ENCODE measurements around the gene SDHB. TPM values are rescaled to one million over a fixed set of nuclear protein-coding genes. Genes with fewer than 3 reads are reported as not detected.

Gene SDHB
- total RNA-seq, 2 experiments from 2014 or later: 105 to 106 TPM

DNA sequence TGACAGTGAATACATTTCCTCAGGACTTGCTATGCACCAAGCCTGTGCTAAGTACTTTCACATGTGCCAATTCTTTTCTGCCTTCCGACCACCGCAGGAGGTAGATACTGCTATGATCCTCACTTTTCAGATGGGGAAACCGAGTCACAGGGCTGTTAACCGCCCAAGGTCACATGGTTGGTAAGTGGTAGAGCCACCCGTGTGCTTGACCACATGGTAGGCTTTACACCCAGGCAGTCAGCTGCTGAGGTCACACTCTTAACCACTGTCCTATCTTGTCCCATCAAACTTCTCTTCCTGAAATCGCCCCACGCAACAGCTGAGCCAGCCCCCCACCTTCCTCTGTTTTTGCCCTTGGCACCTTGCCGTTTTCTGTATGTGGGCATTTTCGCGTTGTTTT, 31.0 kb upstream of the SDHB start:
- POLR2A ChIA-PET: no interaction called here
- BruUV-seq (replicated peaks): no TSS peak
- intact Hi-C loops (cut with micrococcal nuclease; ENCODE audit: unreplicated experiment): no loop called here
- no peaks in the 10 kb centered on the region for H4K20me1 ChIP-seq (ENCODE audit: insufficient read depth, low read length)
- CTCF ChIA-PET (ENCODE audit: unreplicated experiment): interaction anchor here (1.7 kb wide), 1 partner anchor 9 kb away, joined by 4 read pairs; no protein-coding TSS in a partner anchor
- no peaks in the 10 kb centered on the region for H3K4me1 ChIP-seq (ENCODE audit: insufficient read depth, low read length, poor library complexity, severe bottlenecking)
- H3K9me3 ChIP-seq (ENCODE audit: low read length): no peaks in the 10 kb centered on the region
- DNase-seq (ENCODE audit: low spot score): no peak
- no peak for TF ChIP-seq EZH2phosphoT487 (IDR thresholded peaks at IDR 0.05; ENCODE audit: borderline replicate concordance, low read depth, low read length)
- TF ChIP-seq, protein P1, sequence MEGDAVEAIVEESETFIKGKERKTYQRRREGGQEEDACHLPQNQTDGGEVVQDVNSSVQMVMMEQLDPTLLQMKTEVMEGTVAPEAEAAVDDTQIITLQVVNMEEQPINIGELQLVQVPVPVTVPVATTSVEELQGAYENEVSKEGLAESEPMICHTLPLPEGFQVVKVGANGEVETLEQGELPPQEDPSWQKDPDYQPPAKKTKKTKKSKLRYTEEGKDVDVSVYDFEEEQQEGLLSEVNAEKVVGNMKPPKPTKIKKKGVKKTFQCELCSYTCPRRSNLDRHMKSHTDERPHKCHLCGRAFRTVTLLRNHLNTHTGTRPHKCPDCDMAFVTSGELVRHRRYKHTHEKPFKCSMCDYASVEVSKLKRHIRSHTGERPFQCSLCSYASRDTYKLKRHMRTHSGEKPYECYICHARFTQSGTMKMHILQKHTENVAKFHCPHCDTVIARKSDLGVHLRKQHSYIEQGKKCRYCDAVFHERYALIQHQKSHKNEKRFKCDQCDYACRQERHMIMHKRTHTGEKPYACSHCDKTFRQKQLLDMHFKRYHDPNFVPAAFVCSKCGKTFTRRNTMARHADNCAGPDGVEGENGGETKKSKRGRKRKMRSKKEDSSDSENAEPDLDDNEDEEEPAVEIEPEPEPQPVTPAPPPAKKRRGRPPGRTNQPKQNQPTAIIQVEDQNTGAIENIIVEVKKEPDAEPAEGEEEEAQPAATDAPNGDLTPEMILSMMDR (conservative IDR thresholded peaks at IDR 0.05; ENCODE audit: low read length): no peak
- no peak overlapping the region for H3K4me2 ChIP-seq (ENCODE audit: low read length)
- H3K4me3 ChIP-seq (ENCODE audit: low read depth, low read length, poor library complexity, severe bottlenecking): no peak overlapping the region
- H3K36me3 ChIP-seq (ENCODE audit: insufficient read depth, low read length): no peaks in the 10 kb centered on the region
- H3K27ac ChIP-seq (ENCODE audit: low read depth, low read length, poor library complexity, severe bottlenecking): no peak overlapping the region
- no peaks in the 10 kb centered on the region for H3K9me2 ChIP-seq (ENCODE audit: insufficient read depth, low read length)
- no peaks in the 10 kb centered on the region for H3K79me2 ChIP-seq (ENCODE audit: insufficient read depth, low read depth, low read length)
- no peak overlapping the region for H2AFZ ChIP-seq (ENCODE audit: low read length)

DNA sequence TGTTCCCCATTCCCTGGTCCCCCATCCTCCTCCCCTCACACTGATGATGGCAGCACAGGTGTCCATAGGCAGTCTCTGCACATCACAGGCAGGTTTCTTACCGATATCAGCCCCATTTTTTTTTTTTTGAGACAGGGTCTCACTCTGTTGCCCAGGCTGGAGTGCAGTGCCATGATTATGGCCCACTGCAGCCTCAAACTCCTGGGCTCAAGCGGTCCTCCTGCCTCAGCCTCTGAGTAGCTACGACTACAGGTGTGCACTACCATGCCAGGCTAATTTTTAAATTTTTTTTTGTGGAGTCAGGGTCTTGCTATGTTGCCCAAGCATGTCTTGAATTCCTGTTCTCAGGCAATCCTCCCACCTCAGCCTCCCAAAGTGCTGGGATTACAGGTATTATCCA, 28.9 kb upstream of the SDHB start:
- ChIA-PET CTCF (ENCODE audit: unreplicated experiment) (no interaction called here), POLR2A (interaction anchor here (0.6 kb wide), 1 partner anchor 14 kb away, joined by 3 read pairs; no protein-coding TSS in a partner anchor)
- H3K4me3 ChIP-seq (ENCODE audit: low read depth, low read length, poor library complexity, severe bottlenecking): no peak overlapping the region
- H3K79me2 ChIP-seq (ENCODE audit: insufficient read depth, low read depth, low read length): no peaks in the 10 kb centered on the region
- no peak overlapping the region for H3K27ac ChIP-seq (ENCODE audit: low read depth, low read length, poor library complexity, severe bottlenecking)
- H3K4me1 ChIP-seq (ENCODE audit: insufficient read depth, low read length, poor library complexity, severe bottlenecking): no peaks in the 10 kb centered on the region
- H3K36me3 ChIP-seq (ENCODE audit: insufficient read depth, low read length): no peaks in the 10 kb centered on the region
- no TSS peak for BruUV-seq (replicated peaks)
- intact Hi-C loops (cut with micrococcal nuclease; ENCODE audit: unreplicated experiment): no loop called here
- no peak for TF ChIP-seq EZH2phosphoT487 (IDR thresholded peaks at IDR 0.05; ENCODE audit: borderline replicate concordance, low read depth, low read length)
- TF ChIP-seq, protein P1 (conservative IDR thresholded peaks at IDR 0.05; ENCODE audit: low read length): no peak
- H2AFZ ChIP-seq (ENCODE audit: low read length): no peak overlapping the region
- no peaks in the 10 kb centered on the region for H4K20me1 ChIP-seq (ENCODE audit: insufficient read depth, low read length)
- no peaks in the 10 kb centered on the region for H3K9me2 ChIP-seq (ENCODE audit: insufficient read depth, low read length)
- no peaks in the 10 kb centered on the region for H3K9me3 ChIP-seq (ENCODE audit: low read length)
- H3K4me2 ChIP-seq (ENCODE audit: low read length): no peak overlapping the region
- no peak for DNase-seq (ENCODE audit: low spot score)

DNA sequence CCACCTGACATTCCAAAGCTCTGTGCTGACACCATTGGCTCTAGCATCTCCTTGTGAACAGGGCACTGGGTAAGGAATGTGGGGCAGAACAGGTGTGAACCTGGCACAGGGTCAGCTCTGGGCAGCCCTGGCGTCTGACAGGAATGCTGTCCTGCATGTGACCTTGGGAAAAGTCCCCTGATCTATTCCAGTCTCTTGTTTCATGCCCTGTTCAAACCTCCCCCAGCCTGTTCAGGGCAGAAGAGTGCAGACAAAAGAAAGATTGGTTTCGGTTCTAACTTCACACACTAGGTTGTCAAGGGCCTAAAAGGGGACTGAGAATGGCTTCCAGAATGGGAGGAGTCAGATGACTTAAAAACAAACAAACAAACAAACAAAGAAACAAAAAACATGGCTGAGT, 27.6 kb upstream of the SDHB start:
- POLR2A ChIA-PET: no interaction called here
- no peak overlapping the region for H3K4me2 ChIP-seq (ENCODE audit: low read length)
- no peak overlapping the region for H3K4me3 ChIP-seq (ENCODE audit: low read depth, low read length, poor library complexity, severe bottlenecking)
- no peak for DNase-seq (ENCODE audit: low spot score)
- intact Hi-C loops (cut with micrococcal nuclease; ENCODE audit: unreplicated experiment): no loop called here
- no TSS peak for BruUV-seq (replicated peaks)
- no peaks in the 10 kb centered on the region for H3K4me1 ChIP-seq (ENCODE audit: insufficient read depth, low read length, poor library complexity, severe bottlenecking)
- H3K9me2 ChIP-seq (ENCODE audit: insufficient read depth, low read length): no peaks in the 10 kb centered on the region
- no peak overlapping the region for H2AFZ ChIP-seq (ENCODE audit: low read length)
- H3K27ac ChIP-seq (ENCODE audit: low read depth, low read length, poor library complexity, severe bottlenecking): no peak overlapping the region
- CTCF ChIA-PET (ENCODE audit: unreplicated experiment): no interaction called here
- H3K36me3 ChIP-seq (ENCODE audit: insufficient read depth, low read length): no peaks in the 10 kb centered on the region
- H3K9me3 ChIP-seq (ENCODE audit: low read length): no peaks in the 10 kb centered on the region
- no peaks in the 10 kb centered on the region for H3K79me2 ChIP-seq (ENCODE audit: insufficient read depth, low read depth, low read length)
- H4K20me1 ChIP-seq (ENCODE audit: insufficient read depth, low read length): no peaks in the 10 kb centered on the region
- TF ChIP-seq, protein P1 (conservative IDR thresholded peaks at IDR 0.05; ENCODE audit: low read length): no peak
- TF ChIP-seq EZH2phosphoT487 (IDR thresholded peaks at IDR 0.05; ENCODE audit: borderline replicate concordance, low read depth, low read length): no peak
